HG03108 (cell line): ENCODE results near the gene BARX1.

Experiments used
- ATAC-seq: cut with Tn5 transposase; IDR thresholded peaks from one replicate; pipeline ENCODE4 v1.9.1; 2021; ENCODE audit warnings: moderate library complexity; ENCODE audit not compliant: unreplicated experiment

The BARX1 gene

DNA sequence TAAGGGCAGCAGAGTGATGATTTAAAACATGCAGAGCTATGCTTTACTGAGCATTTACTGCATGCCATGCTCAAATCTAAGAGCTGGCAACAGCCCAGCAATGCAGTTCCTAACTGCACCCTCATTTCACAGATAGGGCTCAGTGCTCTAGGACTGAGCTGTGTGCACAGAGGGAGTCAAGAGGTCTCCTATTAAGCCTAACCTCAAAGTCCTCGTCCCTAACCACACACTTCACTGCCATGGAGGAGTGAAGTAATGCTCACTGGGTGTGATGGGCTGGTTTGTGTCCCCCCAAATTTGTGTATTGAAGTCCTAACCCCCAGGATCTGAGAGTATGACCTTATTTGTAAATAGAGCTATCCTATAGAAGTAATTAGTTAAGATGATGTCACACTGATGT lies 25.9 kb downstream of the BARX1 start:
- ATAC-seq, result no peak

DNA sequence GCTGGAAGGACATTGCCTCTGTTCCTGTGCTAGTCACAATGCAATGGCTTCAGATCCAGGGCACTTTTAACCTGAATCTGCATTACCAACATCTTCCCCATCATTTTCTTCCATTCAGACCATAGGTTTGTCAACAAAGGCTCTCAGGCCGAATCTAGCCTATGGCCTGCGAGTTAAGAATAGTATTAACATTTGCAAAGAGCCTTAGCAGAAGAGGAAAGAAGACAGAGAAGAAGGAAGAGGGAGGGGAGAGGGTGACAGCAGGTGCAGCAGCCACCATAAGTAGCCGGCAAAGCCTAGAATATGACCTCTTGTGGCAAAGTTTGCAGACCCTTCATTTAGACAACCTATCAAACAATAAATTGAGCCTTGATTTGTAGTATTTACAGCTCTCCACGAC lies 32.6 kb downstream of the BARX1 start:
- no peak for ATAC-seq

- no peak for ATAC-seq
Measured at GRCh38 chr9:93920131-93920800, 34.9 kb downstream of the BARX1 start.

DNA sequence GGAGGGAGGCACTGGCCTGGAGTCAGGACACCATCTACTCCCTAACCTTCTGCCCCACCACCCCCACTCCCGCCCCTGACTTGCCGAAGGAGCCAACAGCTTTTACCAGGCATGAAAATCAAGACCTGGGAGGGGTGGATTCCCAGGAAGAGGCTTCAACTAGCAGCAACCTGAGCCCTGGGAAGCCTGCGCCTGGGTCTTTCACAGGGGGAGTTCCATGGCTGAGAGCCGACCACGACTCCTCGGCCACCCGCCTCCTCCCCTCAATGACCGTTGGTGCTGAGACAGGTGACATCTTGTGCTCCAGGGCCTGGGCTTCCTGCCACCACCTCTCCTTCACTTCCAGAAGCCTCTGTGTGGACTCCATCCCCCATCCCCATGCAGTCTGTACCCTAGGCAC lies 37.1 kb downstream of the BARX1 start:
- no peak for ATAC-seq

DNA sequence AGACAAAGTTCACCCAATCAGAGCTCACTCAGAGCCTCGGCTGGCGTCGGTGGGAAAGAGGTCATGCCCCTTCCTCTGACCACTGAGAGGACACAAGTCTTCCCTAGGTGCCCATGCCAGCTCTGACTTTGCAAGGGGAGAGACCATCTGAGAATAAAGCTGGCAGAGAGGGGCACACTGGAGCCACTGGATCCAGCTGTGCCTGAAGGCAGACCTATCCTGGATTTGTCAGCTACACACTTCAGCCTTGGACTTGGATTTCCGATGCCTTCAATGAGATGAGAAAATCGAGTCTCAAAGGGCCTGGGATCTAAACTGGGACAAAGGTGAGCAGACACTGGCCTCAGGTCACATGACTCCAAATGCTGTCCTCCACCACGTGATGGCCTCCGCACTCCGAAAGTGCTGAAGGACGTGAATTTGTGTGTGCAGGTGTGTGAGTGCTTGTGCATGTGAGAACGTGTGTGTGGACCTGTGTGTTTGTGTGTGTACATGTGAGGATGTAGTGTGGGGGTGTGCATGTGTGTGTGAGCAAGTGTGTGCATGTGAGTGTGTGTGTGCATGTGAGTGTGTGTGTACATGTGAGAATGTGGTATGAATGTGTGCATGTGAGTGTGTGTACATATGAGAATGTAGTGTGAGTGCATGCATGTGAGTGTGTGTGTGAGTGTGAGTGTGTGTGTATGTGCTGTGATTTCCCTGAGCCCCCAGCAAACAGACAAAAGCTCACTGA lies 37.9 kb downstream of the BARX1 start:
- ATAC-seq, result no peak

DNA sequence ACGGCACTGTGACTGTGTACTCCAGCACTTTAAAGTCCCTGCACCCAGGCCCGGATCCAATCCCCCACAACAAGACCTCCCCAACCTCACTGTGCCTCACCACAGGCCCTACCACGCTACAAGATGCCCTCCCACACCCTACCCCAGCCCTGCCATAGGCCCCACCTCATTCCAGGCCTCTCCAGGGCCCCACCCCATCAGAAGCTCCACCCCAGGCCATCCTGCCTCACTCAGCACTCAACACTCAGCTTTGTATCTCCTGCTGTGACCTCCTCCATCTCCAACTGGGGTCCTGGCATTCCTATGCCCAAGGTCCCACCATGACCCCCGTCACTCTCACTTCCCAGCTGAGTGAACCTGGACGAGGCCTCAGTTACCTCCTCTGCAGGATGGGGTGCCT lies 38.8 kb downstream of the BARX1 start:
- ATAC-seq, result no peak

- ATAC-seq, result no peak
Measured at GRCh38 chr9:93911801-93912554, 43.2 kb downstream of the BARX1 start.

DNA sequence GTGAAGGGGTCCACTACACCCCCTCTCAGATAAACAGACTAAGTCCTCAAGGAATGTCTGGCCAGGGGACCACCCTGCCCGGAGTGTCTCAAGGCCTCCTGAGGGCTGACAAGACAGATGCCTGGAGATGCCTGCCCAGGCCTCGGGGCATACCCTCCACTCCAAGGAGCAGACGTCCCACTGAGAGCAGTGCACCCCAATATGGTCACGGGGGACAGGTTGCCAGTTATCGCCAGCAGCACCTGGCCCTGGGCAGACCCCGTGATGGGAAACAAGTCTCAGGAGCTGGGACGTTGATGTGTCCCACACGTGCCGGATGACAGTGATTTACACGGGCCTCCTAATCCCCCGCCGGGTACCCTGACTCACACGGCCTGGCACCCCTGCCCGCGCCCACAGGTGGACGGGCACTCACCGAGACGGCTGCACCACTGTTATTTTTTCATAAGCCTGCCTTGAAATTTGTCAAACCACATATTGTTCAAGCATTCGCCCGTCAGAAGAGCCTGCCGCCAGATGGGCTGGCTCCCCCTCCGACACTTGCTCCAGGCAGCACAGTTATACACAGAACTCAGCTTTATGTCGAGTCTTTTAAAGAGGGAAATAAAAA lies 43.9 kb downstream of the BARX1 start:
- ATAC-seq, result no peak

- no peak for ATAC-seq
Measured at GRCh38 chr9:93910598-93910997, 44.6 kb downstream of the BARX1 start.

GRCh38 chr9:93910196-93910595 lies 45.0 kb downstream of the BARX1 start:
- no peak for ATAC-seq

DNA sequence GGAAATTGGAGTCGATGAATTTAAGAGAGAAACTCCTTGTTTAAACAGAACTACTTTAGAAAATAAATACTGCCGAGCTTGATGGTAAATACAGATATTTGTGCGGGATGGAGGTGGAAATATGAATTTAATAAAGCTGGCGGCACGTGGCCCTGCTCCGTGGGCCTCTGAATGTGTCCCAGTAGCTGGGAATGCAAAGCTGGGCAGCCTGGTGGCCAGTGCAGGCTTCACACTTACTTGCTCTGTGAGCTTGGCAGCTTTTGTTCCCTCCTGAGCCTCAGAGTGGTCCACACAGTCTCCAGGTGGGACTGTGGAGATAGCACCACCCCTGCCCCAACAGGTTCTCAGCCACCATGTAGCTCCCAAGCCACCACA lies 45.9 kb downstream of the BARX1 start:
- ATAC-seq, result no peak

- ATAC-seq, result no peak
Measured at GRCh38 chr9:93908591-93909241, 46.4 kb downstream of the BARX1 start.

- no peak for ATAC-seq
Measured at GRCh38 chr9:93907551-93908199, 47.5 kb downstream of the BARX1 start.

- no peak for ATAC-seq
Measured at GRCh38 chr9:93906195-93906880, 48.8 kb downstream of the BARX1 start.

- ATAC-seq, result no peak
Measured at GRCh38 chr9:93905473-93906133, 49.6 kb downstream of the BARX1 start.

DNA sequence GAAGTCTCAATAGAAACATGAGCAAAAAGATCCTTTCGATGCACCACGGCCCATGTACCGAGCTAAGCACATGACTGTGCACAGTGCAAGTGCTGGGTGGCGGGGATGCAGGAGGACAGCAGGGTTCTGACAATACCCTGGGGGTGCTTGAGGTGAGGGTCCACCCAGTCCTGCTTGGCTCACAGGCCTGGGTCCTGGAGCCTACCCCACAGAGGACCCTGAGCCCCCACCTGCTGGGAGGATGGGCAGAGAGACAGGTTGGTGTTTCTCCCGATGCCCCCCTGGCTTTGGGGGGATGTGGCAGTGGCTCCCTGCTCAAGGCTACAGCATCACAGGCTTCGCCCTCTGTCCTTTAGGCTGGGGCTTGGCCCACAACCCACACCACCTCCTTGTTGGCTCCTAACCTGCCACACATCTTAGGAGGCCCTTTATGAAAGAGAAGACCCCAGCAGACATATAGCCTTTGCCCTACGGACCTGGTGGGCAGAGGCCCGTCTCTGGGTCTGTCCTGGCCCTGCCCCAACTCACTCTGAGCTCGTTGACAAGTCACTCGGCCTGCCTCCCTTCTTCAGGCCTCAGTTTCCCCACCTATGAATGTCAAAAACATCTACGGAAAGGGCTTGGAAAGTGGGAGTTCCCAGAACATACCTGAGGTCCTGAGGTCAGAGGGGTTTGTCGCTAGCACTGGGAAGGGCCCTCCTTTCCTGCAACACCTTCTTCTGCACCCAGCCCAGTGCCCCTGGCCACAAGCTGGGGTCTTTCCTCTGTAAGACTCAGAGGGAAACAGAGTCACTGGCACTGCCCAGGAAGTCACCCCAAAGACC lies 50.3 kb downstream of the BARX1 start:
- no peak for ATAC-seq

- no peak for ATAC-seq
Measured at GRCh38 chr9:93903886-93904648, 51.1 kb downstream of the BARX1 start.
